Measurements from ENCODE around the gene PARP15. TPM values are rescaled to one million over a fixed set of nuclear protein-coding genes. Genes with fewer than 3 reads are reported as not detected.
A peak's percentile ranks its signal among the peaks of the same experiment; 100 is the strongest.
"Not testable (repeated sequence)": the region's sequence is repeated elsewhere in the genome, so short reads cannot be mapped to it uniquely, and the experiment has no call there.

Gene PARP15
- 2.3 TPM for total RNA-seq

- DNase-seq (ENCODE audit: low spot score), result no peak
Measured at GRCh38 chr3:122577409-122578031, at the start of gene PARP15. Gene PARP15, plus strand, starts transcription at chr3:122577650. Its CDS starts 18 bp downstream, at chr3:122577668.

- DNase-seq (ENCODE audit: low spot score), result no peak
Measured at GRCh38 chr3:122530164-122530563, 47.3 kb upstream of the PARP15 start.

- no peak for DNase-seq (ENCODE audit: low spot score)
Measured at GRCh38 chr3:122533480-122533879, 44.0 kb upstream of the PARP15 start.

GRCh38 chr3:122533931-122534334 is 43.5 kb upstream of the PARP15 start:
- DNase-seq (ENCODE audit: low spot score), result no peak

- DNase-seq (ENCODE audit: low spot score), result no peak
Measured at GRCh38 chr3:122535964-122536631, 41.4 kb upstream of the PARP15 start.

- DNase-seq (ENCODE audit: low spot score), result no peak
Measured at GRCh38 chr3:122536632-122537001, 40.8 kb upstream of the PARP15 start.

- no peak for DNase-seq (ENCODE audit: low spot score)
Measured at GRCh38 chr3:122538956-122539490, 38.4 kb upstream of the PARP15 start.

- DNase-seq (ENCODE audit: low spot score), result no peak
Measured at GRCh38 chr3:122546151-122546550, 31.3 kb upstream of the PARP15 start.

- no peak for DNase-seq (ENCODE audit: low spot score)
Measured at GRCh38 chr3:122548076-122548475, 29.4 kb upstream of the PARP15 start.

GRCh38 chr3:122548619-122549018 is 28.8 kb upstream of the PARP15 start:
- no peak for DNase-seq (ENCODE audit: low spot score)

GRCh38 chr3:122553171-122553570 is 24.3 kb upstream of the PARP15 start:
- no peak for DNase-seq (ENCODE audit: low spot score)

- DNase-seq (ENCODE audit: low spot score), result no peak
Measured at GRCh38 chr3:122555275-122556071, 22.0 kb upstream of the PARP15 start.

- no peak for DNase-seq (ENCODE audit: low spot score)
Measured at GRCh38 chr3:122557356-122557755, 20.1 kb upstream of the PARP15 start.

- no peak for DNase-seq (ENCODE audit: low spot score)
Measured at GRCh38 chr3:122558605-122559004, 18.8 kb upstream of the PARP15 start.

GRCh38 chr3:122559906-122560305 is 17.5 kb upstream of the PARP15 start:
- DNase-seq (ENCODE audit: low spot score), result no peak

GRCh38 chr3:122560680-122561079 is 16.8 kb upstream of the PARP15 start:
- DNase-seq (ENCODE audit: low spot score), result peak; percentile 61

- DNase-seq (ENCODE audit: low spot score), result no peak
Measured at GRCh38 chr3:122562923-122563716, 14.3 kb upstream of the PARP15 start.

- DNase-seq (ENCODE audit: low spot score), result peak; percentile 12
Measured at GRCh38 chr3:122563717-122564025, 13.8 kb upstream of the PARP15 start.

GRCh38 chr3:122564155-122564912 is 13.1 kb upstream of the PARP15 start, which contains the start of the genes DTX3L and PARP9:
Gene DTX3L, plus strand, starts transcription at chr3:122564338. Its CDS starts 89 bp downstream, at chr3:122564427.
Gene PARP9, minus strand, starts transcription at chr3:122564300. Its CDS starts 4,680 bp downstream, at chr3:122559620.
- DNase-seq (ENCODE audit: low spot score), result peak; percentile 83

GRCh38 chr3:122568131-122568530 is 9.3 kb upstream of the PARP15 start:
- not testable (repeated sequence) for DNase-seq (ENCODE audit: low spot score)

GRCh38 chr3:122568755-122569154 is 8.7 kb upstream of the PARP15 start:
- no peak for DNase-seq (ENCODE audit: low spot score)
